Osteoblast (primary cell): Measurements from ENCODE around the gene DLX3. TPM values are rescaled to one million over a fixed set of nuclear protein-coding genes. Genes with fewer than 3 reads are reported as not detected.

Source experiments
- DNase-seq: peaks from one replicate; pipeline ENCODE4 v3.0.0; 2011; ENCODE audit warnings: low spot score, mixed read lengths; ENCODE audit not compliant: insufficient read length; ENCODE audit errors: missing footprints
- H2AFZ ChIP-seq: 2 replicates; pipeline ENCODE4 v1.6.0; 2011; ENCODE audit warnings: mild to moderate bottlenecking, low read length
- H3K27ac ChIP-seq: 2 replicates; pipeline ENCODE4 v1.5.1; 2011; ENCODE audit warnings: mild to moderate bottlenecking, low read depth, low read length, moderate library complexity
- H3K27me3 ChIP-seq: 2 replicates; pipeline ENCODE4 v1.6.0; 2012; ENCODE audit warnings: mild to moderate bottlenecking, control low read depth, inconsistent platforms, low read length, moderate library complexity; ENCODE audit not compliant: insufficient read depth
- H3K36me3 ChIP-seq: 2 replicates; pipeline ENCODE4 v1.5.1; 2011; ENCODE audit warnings: mild to moderate bottlenecking, low read length, control low read depth, moderate library complexity; ENCODE audit not compliant: insufficient read depth
- H3K4me1 ChIP-seq: 2 replicates; pipeline ENCODE4 v1.5.1; 2011; ENCODE audit warnings: mild to moderate bottlenecking, low read length, control low read depth, moderate library complexity; ENCODE audit not compliant: insufficient read depth
- H3K4me2 ChIP-seq: 2 replicates; pipeline ENCODE4 v1.6.0; 2011; ENCODE audit warnings: mild to moderate bottlenecking, low read length; ENCODE audit not compliant: insufficient read depth
- H3K4me3 ChIP-seq: fragments of 200-600 bp; sonication (generic); 3 replicates; pipeline ENCODE4 v1.5.1; 2012; ENCODE audit warnings: mild to moderate bottlenecking, low read length, inconsistent platforms; ENCODE audit not compliant: insufficient read depth
- H3K79me2 ChIP-seq: 2 replicates; pipeline ENCODE4 v1.6.0; 2012; ENCODE audit warnings: mild to moderate bottlenecking, low read length, control low read depth, inconsistent platforms; ENCODE audit not compliant: insufficient read depth
- H3K9me3 ChIP-seq: 2 replicates; pipeline ENCODE4 v1.5.1; 2011; ENCODE audit warnings: low read depth, low read length, control low read depth
- H4K20me1 ChIP-seq: 2 replicates; pipeline ENCODE4 v1.6.0; 2012; ENCODE audit warnings: mild to moderate bottlenecking, low read length, control low read depth; ENCODE audit not compliant: insufficient read depth
- CTCF ChIP-seq: IDR thresholded peaks from 2 replicates; pipeline ENCODE4 v1.5.1; 2011; ENCODE audit warnings: mild to moderate bottlenecking, low read depth, low read length, moderate library complexity; ENCODE audit errors: extremely low read depth
- total RNA-seq: library from RNA; depleted of rRNA; stranded (reverse); fragments of >200 nt; gene quantifications from 2 replicates; pipeline ENCODE4 v1.2.3, GENCODE V29; 2012

Gene DLX3
- total RNA-seq, 1 donor: 1.1 TPM

GRCh38 chr17:49967621-49968404 is 27.2 kb downstream of the DLX3 start:
- no peaks in the 10 kb centered on the region for H3K79me2 ChIP-seq
- peaks cover 11% of the 10 kb centered on the region for H3K4me1 ChIP-seq
- no peaks in the 10 kb centered on the region for H3K36me3 ChIP-seq
- peak; percentile 84 for DNase-seq
- H3K4me2 ChIP-seq: peak overlapping the region; percentile 82
- H3K9me3 ChIP-seq: no peaks in the 10 kb centered on the region
- peak overlapping the region; percentile 70 for H3K4me3 ChIP-seq
- H3K27me3 ChIP-seq: peaks cover 99% of the 10 kb centered on the region
- TF ChIP-seq CTCF: no peak
- peak overlapping the region; percentile 56 for H2AFZ ChIP-seq
- no peak overlapping the region for H3K27ac ChIP-seq
- no peaks in the 10 kb centered on the region for H4K20me1 ChIP-seq

GRCh38 chr17:49967205-49967604 is 27.8 kb downstream of the DLX3 start:
- no peaks in the 10 kb centered on the region for H3K36me3 ChIP-seq
- no peaks in the 10 kb centered on the region for H4K20me1 ChIP-seq
- H3K27me3 ChIP-seq: peaks cover 99% of the 10 kb centered on the region
- H3K4me1 ChIP-seq: peaks cover 9% of the 10 kb centered on the region
- H3K9me3 ChIP-seq: no peaks in the 10 kb centered on the region
- H3K79me2 ChIP-seq: no peaks in the 10 kb centered on the region
- no peak overlapping the region for H3K4me2 ChIP-seq
- DNase-seq: no peak
- H3K27ac ChIP-seq: no peak overlapping the region
- H3K4me3 ChIP-seq: no peak overlapping the region
- no peak overlapping the region for H2AFZ ChIP-seq
- TF ChIP-seq CTCF: no peak

GRCh38 chr17:49966767-49967166 is 28.3 kb downstream of the DLX3 start:
- Histone ChIP-seq H4K20me1 (no peaks in the 10 kb centered on the region), H3K4me3 (no peak overlapping the region), H3K4me2 (no peak overlapping the region), H3K9me3 (no peaks in the 10 kb centered on the region), H3K4me1 (peaks cover 6% of the 10 kb centered on the region), H3K27me3 (peaks cover 96% of the 10 kb centered on the region), H3K36me3 (no peaks in the 10 kb centered on the region), H3K27ac (no peak overlapping the region), H3K79me2 (no peaks in the 10 kb centered on the region), H2AFZ (no peak overlapping the region)
- TF ChIP-seq CTCF: no peak
- DNase-seq: peak; percentile 86

- Histone ChIP-seq H3K4me2 (no peak overlapping the region), H3K27ac (no peak overlapping the region), H4K20me1 (no peaks in the 10 kb centered on the region), H3K9me3 (no peaks in the 10 kb centered on the region), H3K79me2 (no peaks in the 10 kb centered on the region), H3K36me3 (no peaks in the 10 kb centered on the region), H2AFZ (no peak overlapping the region), H3K4me1 (peaks cover 3% of the 10 kb centered on the region), H3K4me3 (no peak overlapping the region), H3K27me3 (peaks cover 86% of the 10 kb centered on the region)
- TF ChIP-seq CTCF: no peak
- DNase-seq: no peak
Observed at GRCh38 chr17:49965524-49965909, 29.5 kb downstream of the DLX3 start.
